Smooth muscle cell (in vitro differentiated cells): ENCODE measurements around the gene ZNF335. TPM values are rescaled to one million over a fixed set of nuclear protein-coding genes. Genes with fewer than 3 reads are reported as not detected.

ENCODE experiments used
- DNase-seq: peaks from one replicate; lab custom pipeline; 2025; ENCODE audit not compliant: unreplicated experiment; lab: John Stamatoyannopoulos, UW
- H2AFZ ChIP-seq: fragments of 200-600 bp; sonication (generic); 2 replicates; pipeline ENCODE4 v1.6.0; 2016; ENCODE audit warnings: antibody characterized with exemption, low read depth, mild to moderate bottlenecking
- H3F3A ChIP-seq: fragments of 200-600 bp; sonication (generic); 2 replicates; pipeline ENCODE4 v1.6.0; 2017; ENCODE audit warnings: antibody characterized with exemption, low read depth
- H3K27ac ChIP-seq: fragments of 200-600 bp; sonication (generic); 2 replicates; pipeline ENCODE4 v1.5.1; 2016; ENCODE audit warnings: low read depth, mild to moderate bottlenecking
- H3K27me3 ChIP-seq: fragments of 200-600 bp; sonication (generic); 2 replicates; pipeline ENCODE4 v1.6.1; 2016; ENCODE audit warnings: low read depth, mild to moderate bottlenecking
- H3K36me3 ChIP-seq: fragments of 200-600 bp; sonication (generic); 2 replicates; pipeline ENCODE4 v1.5.1; 2016; ENCODE audit warnings: low read depth
- H3K4me1 ChIP-seq: fragments of 200-600 bp; sonication (generic); 2 replicates; pipeline ENCODE4 v1.5.1; 2016; ENCODE audit warnings: low read depth
- H3K4me2 ChIP-seq: fragments of 200-600 bp; sonication (generic); 2 replicates; pipeline ENCODE4 v1.6.0; 2016; ENCODE audit warnings: mild to moderate bottlenecking
- H3K4me3 ChIP-seq: fragments of 200-600 bp; sonication (generic); 2 replicates; pipeline ENCODE4 v1.5.1; 2016; ENCODE audit warnings: mild to moderate bottlenecking
- H3K79me2 ChIP-seq: fragments of 200-600 bp; sonication (generic); 2 replicates; pipeline ENCODE4 v1.6.0; 2016; ENCODE audit warnings: low read depth, mild to moderate bottlenecking
- H3K9ac ChIP-seq: fragments of 200-600 bp; sonication (generic); 2 replicates; pipeline ENCODE4 v1.6.0; 2016; ENCODE audit warnings: low read depth
- H3K9me3 ChIP-seq: fragments of 200-600 bp; sonication (generic); replicated peaks from 2 replicates; pipeline ENCODE4 v1.5.1; 2016; ENCODE audit warnings: low read depth
- H4K20me1 ChIP-seq: fragments of 200-600 bp; sonication (generic); 2 replicates; pipeline ENCODE4 v1.6.0; 2016; ENCODE audit warnings: low read depth
- WGBS: methylation state at CpG from one replicate; pipeline ENCODE4 v1.1.7; 2016; ENCODE audit warnings: low lambda C conversion rate; 5-methylcytosine and 5-hydroxymethylcytosine counted together
- polyA plus RNA-seq: library from polyadenylated mRNA; unstranded; fragments of >200 nt; fragmentation: Nextera tagmentation; extraction: Ambion mirVana; gene quantifications from 2 replicates; pipeline ENCODE4 v1.2.1, GENCODE V29; 2016
- total RNA-seq: library from RNA; depleted of rRNA; stranded (reverse); fragments of >200 nt; gene quantifications from 2 replicates; pipeline ENCODE4 v1.2.3, GENCODE V29; 2014
- TF ChIP-seq, protein P1 (sequence below): fragments of 200-600 bp; sonication (generic); IDR thresholded peaks from 2 replicates; pipeline ENCODE4 v1.5.1; 2017; ENCODE audit warnings: borderline replicate concordance, mild to moderate bottlenecking, antibody characterized with exemption; ENCODE audit not compliant: insufficient read depth, poor library complexity, severe bottlenecking

ZNF335 gene
- total and polyA plus RNA-seq, 2 experiments from 2014 or later, result 11.2 to 14.2 TPM

DNA sequence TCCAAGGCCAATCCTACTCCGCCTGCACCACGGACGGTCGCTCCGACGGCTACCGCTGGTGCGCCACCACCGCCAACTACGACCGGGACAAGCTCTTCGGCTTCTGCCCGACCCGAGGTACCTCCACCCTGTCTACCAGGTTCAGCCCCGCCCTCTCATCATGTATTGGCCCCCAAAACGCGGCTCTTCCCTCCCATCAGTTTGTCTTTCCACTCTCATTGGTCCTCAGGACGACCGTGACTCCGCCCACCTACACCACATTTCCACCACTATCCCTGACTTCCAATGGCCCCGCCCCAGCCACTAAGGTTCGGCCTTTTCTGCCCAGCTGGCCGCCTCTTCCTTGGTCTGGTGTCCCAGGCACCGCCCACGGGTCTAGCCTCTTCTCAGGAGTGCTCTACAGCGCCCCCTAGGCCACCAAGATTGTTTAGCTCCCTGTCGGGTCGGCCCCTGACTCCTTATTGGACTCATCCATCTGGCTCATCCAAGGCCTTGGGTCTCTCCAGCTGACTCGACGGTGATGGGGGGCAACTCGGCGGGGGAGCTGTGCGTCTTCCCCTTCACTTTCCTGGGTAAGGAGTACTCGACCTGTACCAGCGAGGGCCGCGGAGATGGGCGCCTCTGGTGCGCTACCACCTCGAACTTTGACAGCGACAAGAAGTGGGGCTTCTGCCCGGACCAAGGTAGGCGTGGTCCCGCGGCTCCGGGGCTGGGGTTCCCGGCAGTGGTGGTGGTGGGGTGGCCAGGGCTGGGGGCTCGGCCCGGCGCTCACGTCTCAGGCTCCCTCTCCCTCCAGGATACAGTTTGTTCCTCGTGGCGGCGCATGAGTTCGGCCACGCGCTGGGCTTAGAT is 39.9 kb upstream of the ZNF335 start:
- Histone ChIP-seq H3K4me2 (no peak overlapping the region), H3K9ac (no peak overlapping the region), H3K4me1 (peaks cover 10% of the 10 kb centered on the region), H4K20me1 (no peaks in the 10 kb centered on the region), H2AFZ (no peak overlapping the region), H3K36me3 (no peaks in the 10 kb centered on the region), H3K27ac (no peak overlapping the region), H3F3A (no peaks in the 10 kb centered on the region), H3K79me2 (no peaks in the 10 kb centered on the region), H3K4me3 (no peak overlapping the region), H3K27me3 (no peaks in the 10 kb centered on the region), H3K9me3 (no peaks in the 10 kb centered on the region)
- TF ChIP-seq, protein P1, sequence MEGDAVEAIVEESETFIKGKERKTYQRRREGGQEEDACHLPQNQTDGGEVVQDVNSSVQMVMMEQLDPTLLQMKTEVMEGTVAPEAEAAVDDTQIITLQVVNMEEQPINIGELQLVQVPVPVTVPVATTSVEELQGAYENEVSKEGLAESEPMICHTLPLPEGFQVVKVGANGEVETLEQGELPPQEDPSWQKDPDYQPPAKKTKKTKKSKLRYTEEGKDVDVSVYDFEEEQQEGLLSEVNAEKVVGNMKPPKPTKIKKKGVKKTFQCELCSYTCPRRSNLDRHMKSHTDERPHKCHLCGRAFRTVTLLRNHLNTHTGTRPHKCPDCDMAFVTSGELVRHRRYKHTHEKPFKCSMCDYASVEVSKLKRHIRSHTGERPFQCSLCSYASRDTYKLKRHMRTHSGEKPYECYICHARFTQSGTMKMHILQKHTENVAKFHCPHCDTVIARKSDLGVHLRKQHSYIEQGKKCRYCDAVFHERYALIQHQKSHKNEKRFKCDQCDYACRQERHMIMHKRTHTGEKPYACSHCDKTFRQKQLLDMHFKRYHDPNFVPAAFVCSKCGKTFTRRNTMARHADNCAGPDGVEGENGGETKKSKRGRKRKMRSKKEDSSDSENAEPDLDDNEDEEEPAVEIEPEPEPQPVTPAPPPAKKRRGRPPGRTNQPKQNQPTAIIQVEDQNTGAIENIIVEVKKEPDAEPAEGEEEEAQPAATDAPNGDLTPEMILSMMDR, result peak; percentile 32
- WGBS, result 85% methylated on average over 44 of the region's 57 CpGs
- no peak for DNase-seq

DNA sequence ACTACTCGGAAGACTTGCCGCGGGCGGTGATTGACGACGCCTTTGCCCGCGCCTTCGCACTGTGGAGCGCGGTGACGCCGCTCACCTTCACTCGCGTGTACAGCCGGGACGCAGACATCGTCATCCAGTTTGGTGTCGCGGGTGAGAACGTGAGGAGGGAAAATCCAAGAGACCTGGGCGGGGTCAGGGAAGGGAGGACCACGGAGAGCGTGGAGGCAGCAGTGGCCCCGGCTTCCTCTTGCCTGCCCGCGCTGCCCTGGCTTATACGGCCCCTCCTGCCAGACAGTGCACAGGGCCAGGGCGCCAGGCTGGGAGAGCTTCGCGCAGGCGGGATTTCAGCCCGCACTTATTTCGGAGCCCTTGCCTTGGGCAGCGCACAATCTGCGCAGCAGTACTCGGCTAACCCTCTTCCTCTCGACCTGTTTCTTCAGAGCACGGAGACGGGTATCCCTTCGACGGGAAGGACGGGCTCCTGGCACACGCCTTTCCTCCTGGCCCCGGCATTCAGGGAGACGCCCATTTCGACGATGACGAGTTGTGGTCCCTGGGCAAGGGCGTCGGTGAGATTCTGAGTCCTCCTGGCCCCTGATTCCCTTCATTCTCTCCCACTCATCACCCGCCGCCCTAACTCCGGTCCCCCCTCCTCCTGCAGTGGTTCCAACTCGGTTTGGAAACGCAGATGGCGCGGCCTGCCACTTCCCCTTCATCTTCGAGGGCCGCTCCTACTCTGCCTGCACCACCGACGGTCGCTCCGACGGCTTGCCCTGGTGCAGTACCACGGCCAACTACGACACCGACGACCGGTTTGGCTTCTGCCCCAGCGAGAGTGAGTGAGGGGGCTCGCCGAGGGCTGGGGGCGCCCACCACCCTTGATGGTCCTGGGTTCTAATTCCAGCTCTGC is 38.7 kb upstream of the ZNF335 start:
- H3K79me2 ChIP-seq, result no peaks in the 10 kb centered on the region
- H3K9me3 ChIP-seq, result no peaks in the 10 kb centered on the region
- H3F3A ChIP-seq, result no peaks in the 10 kb centered on the region
- H4K20me1 ChIP-seq, result no peaks in the 10 kb centered on the region
- TF ChIP-seq, protein P1, result no peak
- no peak for DNase-seq
- no peaks in the 10 kb centered on the region for H3K27me3 ChIP-seq
- no peak overlapping the region for H2AFZ ChIP-seq
- peaks cover 10% of the 10 kb centered on the region for H3K4me1 ChIP-seq
- no peaks in the 10 kb centered on the region for H3K36me3 ChIP-seq
- no peak overlapping the region for H3K4me3 ChIP-seq
- no peak overlapping the region for H3K9ac ChIP-seq
- no peak overlapping the region for H3K4me2 ChIP-seq
- H3K27ac ChIP-seq, result no peak overlapping the region
- 96% methylated on average over 74 of the region's 74 CpGs for WGBS

DNA sequence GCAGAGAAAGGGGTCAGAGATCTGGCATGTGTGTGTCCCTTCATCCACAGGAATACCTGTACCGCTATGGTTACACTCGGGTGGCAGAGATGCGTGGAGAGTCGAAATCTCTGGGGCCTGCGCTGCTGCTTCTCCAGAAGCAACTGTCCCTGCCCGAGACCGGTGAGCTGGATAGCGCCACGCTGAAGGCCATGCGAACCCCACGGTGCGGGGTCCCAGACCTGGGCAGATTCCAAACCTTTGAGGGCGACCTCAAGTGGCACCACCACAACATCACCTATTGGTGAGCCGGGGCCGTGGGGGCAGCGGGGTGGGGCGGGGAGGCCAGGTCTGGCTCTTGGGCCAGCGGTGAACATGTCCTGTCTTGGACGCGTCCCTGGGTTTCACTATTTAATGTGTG is 37.8 kb upstream of the ZNF335 start:
- Histone ChIP-seq H3K79me2 (no peaks in the 10 kb centered on the region), H3K27me3 (no peaks in the 10 kb centered on the region), H3K9me3 (no peaks in the 10 kb centered on the region), H4K20me1 (no peaks in the 10 kb centered on the region), H3K27ac (no peak overlapping the region), H3K9ac (no peak overlapping the region), H2AFZ (no peak overlapping the region), H3K36me3 (no peaks in the 10 kb centered on the region), H3K4me1 (peaks cover 10% of the 10 kb centered on the region), H3K4me2 (no peak overlapping the region), H3F3A (no peaks in the 10 kb centered on the region), H3K4me3 (no peak overlapping the region)
- TF ChIP-seq, protein P1, result no peak
- no peak for DNase-seq
- 94% methylated on average over 20 of the region's 20 CpGs for WGBS
